ENCODE measurements around the gene SUDS3. TPM values are rescaled to one million over a fixed set of nuclear protein-coding genes. Genes with fewer than 3 reads are reported as not detected.

The SUDS3 gene
- polyA plus RNA-seq, 1 donor (not counting 4 experiments of a cell fraction or from before 2014, with no cell fraction given): 32.4 TPM

DNA sequence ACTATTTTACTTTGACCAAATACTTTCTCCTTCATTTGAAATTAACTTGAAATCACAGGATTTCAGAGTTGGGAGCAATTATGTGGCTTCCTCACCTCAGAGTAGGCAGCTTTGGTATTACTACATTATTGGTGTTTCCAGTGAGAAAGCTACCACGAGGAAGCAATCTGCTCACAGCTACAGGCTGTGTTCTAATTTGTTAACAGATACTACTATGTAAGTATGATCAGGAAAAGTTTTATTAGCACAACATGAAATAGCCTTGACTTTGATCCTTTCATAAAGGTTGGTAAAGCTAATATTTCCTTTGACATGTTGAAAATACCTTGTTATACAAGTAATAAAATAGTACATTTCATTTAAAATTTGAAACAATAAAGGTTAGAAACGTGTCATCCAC is 34.3 kb upstream of the SUDS3 start:
- no peak for FAIRE-seq
- dilution Hi-C loops (cut with MboI; ENCODE audit: extremely low pct_ligation_motif_present, low sequenced_read_pairs): no loop called here
- no peaks in the 10 kb centered on the region for H3K9me1 ChIP-seq (ENCODE audit: control insufficient read depth, extremely low read depth, insufficient read depth, low read length)

GRCh38 chr12:118344829-118345228 is 31.5 kb upstream of the SUDS3 start:
- DNase-seq (ENCODE audit: low read depth, low spot score) (no peak), FAIRE-seq (no peak)
- Histone ChIP-seq H3K9me1 (ENCODE audit: control insufficient read depth, extremely low read depth, insufficient read depth, low read length) (no peaks in the 10 kb centered on the region), H4K20me1 (ENCODE audit: control insufficient read depth, extremely low read depth, insufficient read depth, low read length) (no peaks in the 10 kb centered on the region), H3K27ac (ENCODE audit: control insufficient read depth, insufficient read depth, low read length) (no peak overlapping the region), H3K4me3 (ENCODE audit: control insufficient read depth in 2 of 3, extremely low read depth in 1 of 3, insufficient read depth in 2 of 3, low read depth in 1 of 3, low read length in 3 of 3) (no peak overlapping the region), H3K9me3 (ENCODE audit: control insufficient read depth, low read depth, low read length) (no peaks in the 10 kb centered on the region), H3K79me2 (ENCODE audit: control insufficient read depth, insufficient read depth, low read length) (peaks cover 33% of the 10 kb centered on the region), H3K4me2 (ENCODE audit: control insufficient read depth, extremely low read depth, insufficient read depth, low read depth, low read length) (no peak overlapping the region), H3K4me1 (ENCODE audit: control insufficient read depth, extremely low read depth, insufficient read depth, low read length) (no peaks in the 10 kb centered on the region), H3K27me3 (ENCODE audit: control insufficient read depth, extremely low read depth, insufficient read depth, low read length) (no peaks in the 10 kb centered on the region), H3K36me3 (ENCODE audit: control insufficient read depth in 2 of 2, extremely low read depth in 1 of 2, insufficient read depth in 2 of 2, low read length in 2 of 2) (peaks cover 0 to 2% of the 10 kb centered on the region in 2 experiments), H2AFZ (ENCODE audit: control insufficient read depth, low read length) (no peak overlapping the region), H3K9ac (ENCODE audit: control insufficient read depth, extremely low read depth, insufficient read depth, low read length) (no peak overlapping the region)
- no peak for TF ChIP-seq EZH2 (IDR thresholded peaks at IDR 0.05; ENCODE audit: low read length)
- TF ChIP-seq, protein P1, sequence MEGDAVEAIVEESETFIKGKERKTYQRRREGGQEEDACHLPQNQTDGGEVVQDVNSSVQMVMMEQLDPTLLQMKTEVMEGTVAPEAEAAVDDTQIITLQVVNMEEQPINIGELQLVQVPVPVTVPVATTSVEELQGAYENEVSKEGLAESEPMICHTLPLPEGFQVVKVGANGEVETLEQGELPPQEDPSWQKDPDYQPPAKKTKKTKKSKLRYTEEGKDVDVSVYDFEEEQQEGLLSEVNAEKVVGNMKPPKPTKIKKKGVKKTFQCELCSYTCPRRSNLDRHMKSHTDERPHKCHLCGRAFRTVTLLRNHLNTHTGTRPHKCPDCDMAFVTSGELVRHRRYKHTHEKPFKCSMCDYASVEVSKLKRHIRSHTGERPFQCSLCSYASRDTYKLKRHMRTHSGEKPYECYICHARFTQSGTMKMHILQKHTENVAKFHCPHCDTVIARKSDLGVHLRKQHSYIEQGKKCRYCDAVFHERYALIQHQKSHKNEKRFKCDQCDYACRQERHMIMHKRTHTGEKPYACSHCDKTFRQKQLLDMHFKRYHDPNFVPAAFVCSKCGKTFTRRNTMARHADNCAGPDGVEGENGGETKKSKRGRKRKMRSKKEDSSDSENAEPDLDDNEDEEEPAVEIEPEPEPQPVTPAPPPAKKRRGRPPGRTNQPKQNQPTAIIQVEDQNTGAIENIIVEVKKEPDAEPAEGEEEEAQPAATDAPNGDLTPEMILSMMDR (optimal IDR thresholded peaks at IDR 0.05 in 1 of 3, IDR thresholded peaks at IDR 0.05 in 1 of 3, conservative IDR thresholded peaks at IDR 0.05 in 1 of 3; ENCODE audit: extremely low read depth in 1 of 3, insufficient read depth in 2 of 3, low read length in 3 of 3): no peak
- dilution Hi-C loops (cut with MboI; ENCODE audit: extremely low pct_ligation_motif_present, low sequenced_read_pairs): no loop called here

More for the DNA sequence above, 34.3 kb upstream of the SUDS3 start:
- peaks cover 0 to 2% of the 10 kb centered on the region in 2 experiments for H3K36me3 ChIP-seq (ENCODE audit: control insufficient read depth in 2 of 2, extremely low read depth in 1 of 2, insufficient read depth in 2 of 2, low read length in 2 of 2)
- no peaks in the 10 kb centered on the region for H3K9me3 ChIP-seq (ENCODE audit: control insufficient read depth, low read depth, low read length)
- H4K20me1 ChIP-seq (ENCODE audit: control insufficient read depth, extremely low read depth, insufficient read depth, low read length): no peaks in the 10 kb centered on the region
- H2AFZ ChIP-seq (ENCODE audit: control insufficient read depth, low read length): no peak overlapping the region
- no peak overlapping the region for H3K27ac ChIP-seq (ENCODE audit: control insufficient read depth, insufficient read depth, low read length)
- DNase-seq (ENCODE audit: low read depth, low spot score): no peak
- no peaks in the 10 kb centered on the region for H3K27me3 ChIP-seq (ENCODE audit: control insufficient read depth, extremely low read depth, insufficient read depth, low read length)
- H3K4me2 ChIP-seq (ENCODE audit: control insufficient read depth, extremely low read depth, insufficient read depth, low read depth, low read length): no peak overlapping the region
- H3K9ac ChIP-seq (ENCODE audit: control insufficient read depth, extremely low read depth, insufficient read depth, low read length): no peak overlapping the region
- no peaks in the 10 kb centered on the region for H3K4me1 ChIP-seq (ENCODE audit: control insufficient read depth, extremely low read depth, insufficient read depth, low read length)
- H3K4me3 ChIP-seq (ENCODE audit: control insufficient read depth in 2 of 3, extremely low read depth in 1 of 3, insufficient read depth in 2 of 3, low read depth in 1 of 3, low read length in 3 of 3): no peak overlapping the region
- peaks cover 26% of the 10 kb centered on the region for H3K79me2 ChIP-seq (ENCODE audit: control insufficient read depth, insufficient read depth, low read length)
- TF ChIP-seq, protein P1 (optimal IDR thresholded peaks at IDR 0.05 in 1 of 3, IDR thresholded peaks at IDR 0.05 in 1 of 3, conservative IDR thresholded peaks at IDR 0.05 in 1 of 3; ENCODE audit: extremely low read depth in 1 of 3, insufficient read depth in 2 of 3, low read length in 3 of 3): no peak
- no peak for TF ChIP-seq EZH2 (IDR thresholded peaks at IDR 0.05; ENCODE audit: low read length)

All from keratinocyte (primary cell).